GM12878 (cell line): ENCODE results near the gene KCNS3. TPM values are rescaled to one million over a fixed set of nuclear protein-coding genes. Genes with fewer than 3 reads are reported as not detected.

ENCODE experiments used
- ATAC-seq: fragments of 200-7000 bp; cut with Tn5 transposase; 3 replicates; pipeline ENCODE4 v1.9.1; 2020; ENCODE audit warnings: mild to moderate bottlenecking, moderate library complexity
- BruUV-seq: library from RNA; stranded (reverse); fragments of 400-500 nt; replicated peaks from 2 replicates; lab custom pipeline; 2021; lab: Mats Ljungman, UMichigan
- CTCF ChIA-PET: fragments of 300-600 bp; sonication (Branson Sonifier 250); formaldehyde crosslinking; extraction: SDS; loops from one replicate; lab custom pipeline; 2021; ENCODE audit warnings: inconsistent platforms; lab: Yijun Ruan, JAX
- POLR2A ChIA-PET: fragments of 350-600 bp; formaldehyde crosslinking; extraction: SDS; loops from one replicate; lab custom pipeline; 2021; ENCODE audit warnings: inconsistent platforms; lab: Charles Lee
- RAD21 ChIA-PET: fragments of 300-600 bp; sonication (Branson Sonifier 250); formaldehyde crosslinking; loops from one replicate; lab custom pipeline; 2023; ENCODE audit warnings: antibody characterized with exemption; ENCODE audit not compliant: unreplicated experiment; lab: Charles Lee
- SMC1A ChIA-PET: fragments of 300-600 bp; sonication (Branson Sonifier 250); formaldehyde crosslinking; loops from one replicate; lab custom pipeline; 2023; ENCODE audit not compliant: unreplicated experiment, uncharacterized antibody; lab: Charles Lee
- DNase-seq: peaks from one replicate; pipeline ENCODE4 v3.0.0-alpha.2; 2011; ENCODE audit warnings: low read depth, low spot score
- FAIRE-seq: peaks from 3 replicates; lab custom pipeline; 2011; peaks lifted over from hg19 to GRCh38; lab: Jason Lieb, UNC
- H2AFZ ChIP-seq: 2 replicates; pipeline ENCODE4 v1.6.0; 2011; ENCODE audit warnings: low read depth, low read length, control low read depth; ENCODE audit not compliant: control insufficient read depth
- H3K27ac ChIP-seq: 2 replicates; pipeline ENCODE4 v1.5.1; 2011; ENCODE audit warnings: control low read depth; ENCODE audit not compliant: control insufficient read depth, insufficient read depth
- H3K27me3 ChIP-seq, 2 experiments: replicated peaks in 1 of 2; 2 replicates each; pipeline versions ENCODE4 v1.6.0 to v1.6.1; 2011; ENCODE audit warnings: low read length in 1 of 2; ENCODE audit not compliant: control insufficient read depth in 2 of 2, insufficient read depth in 2 of 2
- H3K36me3 ChIP-seq, 2 experiments: 2 replicates each; pipeline ENCODE4 v1.5.1; 2011; ENCODE audit warnings: low read length in 1 of 2; ENCODE audit not compliant: control insufficient read depth in 2 of 2, insufficient read depth in 2 of 2
- H3K4me1 ChIP-seq: 2 replicates; pipeline ENCODE4 v1.6.1; 2011; ENCODE audit warnings: mild to moderate bottlenecking, low read length, moderate library complexity, mixed read lengths; ENCODE audit not compliant: control insufficient read depth, insufficient read depth
- H3K4me2 ChIP-seq: 2 replicates; pipeline ENCODE4 v1.6.0; 2011; ENCODE audit warnings: control low read depth; ENCODE audit not compliant: control insufficient read depth, insufficient read depth
- H3K4me3 ChIP-seq: fragments of 200-600 bp; sonication (generic); 2 replicates; pipeline ENCODE4 v1.5.1; 2016
- H3K79me2 ChIP-seq: 2 replicates; pipeline ENCODE4 v1.6.0; 2011; ENCODE audit warnings: low read length; ENCODE audit not compliant: control insufficient read depth, insufficient read depth
- H3K9ac ChIP-seq: 2 replicates; pipeline ENCODE4 v1.8.0; 2011; ENCODE audit warnings: low read length, control low read depth, mixed read lengths; ENCODE audit not compliant: control insufficient read depth, insufficient read depth
- H3K9me3 ChIP-seq: replicated peaks from 3 replicates; pipeline ENCODE4 v1.5.1; 2011; ENCODE audit warnings: mild to moderate bottlenecking, low read length; ENCODE audit not compliant: control insufficient read depth, insufficient read depth
- H4K20me1 ChIP-seq: 2 replicates; pipeline ENCODE4 v1.6.0; 2011; ENCODE audit not compliant: control insufficient read depth, insufficient read depth
- CHD4 ChIP-seq: fragments of 200-600 bp; sonication (generic); IDR thresholded peaks from 2 replicates; pipeline ENCODE4 v1.6.1; 2016; ENCODE audit warnings: mild to moderate bottlenecking
- EGR1 ChIP-seq, 2 experiments: IDR thresholded peaks; 1 replicate in 1 of 2; 2 replicates in 1 of 2; pipeline ENCODE4 v1.6.1; 2011 to 2012; ENCODE audit warnings: low read depth in 2 of 2, low read length in 2 of 2, borderline replicate concordance in 1 of 2, mild to moderate bottlenecking in 1 of 2, moderate library complexity in 1 of 2
- ESRRA ChIP-seq: IDR thresholded peaks from 2 replicates; pipeline ENCODE4 v1.6.1; 2012; ENCODE audit warnings: mild to moderate bottlenecking, low read length, improper control_type of control experiment
- EZH2 ChIP-seq: IDR thresholded peaks from 2 replicates; pipeline ENCODE4 v1.6.1; 2012; ENCODE audit warnings: low read depth, mild to moderate bottlenecking, control low read depth, inconsistent platforms, low read length, borderline replicate concordance; ENCODE audit not compliant: control insufficient read depth
- HCFC1 ChIP-seq: fragments of 150-350 bp; IDR thresholded peaks from 2 replicates; pipeline ENCODE4 v1.6.1; 2014; ENCODE audit warnings: low read length
- LARP7 ChIP-seq: fragments of 450-650 bp; IDR thresholded peaks from 2 replicates; pipeline ENCODE4 v1.6.1; 2017; ENCODE audit warnings: mild to moderate bottlenecking
- NR2C2 ChIP-seq: IDR thresholded peaks from 2 replicates; pipeline ENCODE4 v1.6.1; 2011; ENCODE audit warnings: borderline replicate concordance, low read depth; ENCODE audit not compliant: control insufficient read depth, insufficient read length
- RFX5 ChIP-seq: IDR thresholded peaks from 2 replicates; pipeline ENCODE4 v1.6.1; 2011; ENCODE audit warnings: low read depth, low read length, improper control_type of control experiment
- SIX5 ChIP-seq: IDR thresholded peaks from 2 replicates; pipeline ENCODE4 v1.6.1; 2011; ENCODE audit warnings: mild to moderate bottlenecking, low read depth, low read length, moderate library complexity; ENCODE audit not compliant: severe bottlenecking
- ZNF622 ChIP-seq: fragments of 450-650 bp; IDR thresholded peaks from 2 replicates; pipeline ENCODE4 v1.6.1; 2017; ENCODE audit warnings: mild to moderate bottlenecking, inconsistent platforms
- ZZZ3 ChIP-seq: IDR thresholded peaks from 2 replicates; pipeline ENCODE4 v1.6.1; 2011; ENCODE audit warnings: low read depth; ENCODE audit not compliant: control insufficient read depth, insufficient read length
- WGBS: methylation state at CpG from one replicate; pipeline ENCODE4 v1.1.6; 2016; ENCODE audit warnings: low lambda C conversion rate; ENCODE audit not compliant: insufficient replicate concordance, insufficient coverage; ENCODE audit errors: missing lambda C conversion rate; 5-methylcytosine and 5-hydroxymethylcytosine counted together
- in situ Hi-C: fragments of 300-500 bp; cut with MboI; formaldehyde crosslinking; loops from 9 replicates; pipeline ENCODE4 v1.14.3; 2018; ENCODE audit warnings: mixed read lengths
- intact Hi-C: fragments of 100-400 bp; cut with micrococcal nuclease; formaldehyde crosslinking; loops from one replicate; pipeline ENCODE4 v1.14.2; 2022; ENCODE audit not compliant: unreplicated experiment
- polyA plus RNA-seq, 11 experiments: library from polyadenylated mRNA; depleted of rRNA in 4 of 11; unstranded in 6 of 11; stranded (reverse) in 5 of 11; fragments of >200 nt; fragmentation: Nextera tagmentation in 4 of 11; fragmentation: Illumina TruSeq in 1 of 11; extraction: Ambion mirVana in 4 of 11; extraction: Trizol in 1 of 11; gene quantifications; 1 replicate in 1 of 11; 2 replicates in 10 of 11; pipeline versions ENCODE4 v1.2.1 to v1.2.3, GENCODE V29; 2011 to 2016; ENCODE audit warnings: inconsistent platforms in 2 of 11, missing spikeins in 2 of 11, low read depth in 1 of 11
- total RNA-seq, 4 experiments: library from RNA; depleted of rRNA in 3 of 4; stranded (reverse); fragments of >200 nt in 3 of 4; fragmentation: Illumina TruSeq in 1 of 4; extraction: Trizol in 1 of 4; gene quantifications; 2 replicates each; pipeline versions ENCODE4 v1.2.1 to v1.2.3, GENCODE V29; 2013 to 2021
- TF ChIP-seq, protein P1 (sequence below): fragments of 450-650 bp; IDR thresholded peaks from 2 replicates; pipeline ENCODE4 v1.6.1; 2016; ENCODE audit warnings: mild to moderate bottlenecking, moderate library complexity, borderline replicate concordance
- TF ChIP-seq, protein P2 (sequence below): IDR thresholded peaks from 2 replicates; pipeline ENCODE4 v1.6.1; 2012; ENCODE audit warnings: low read depth, low read length, improper control_type of control experiment
- TF ChIP-seq, protein P3 (sequence below): fragments of 450-650 bp; IDR thresholded peaks from 2 replicates; pipeline ENCODE4 v1.6.1; 2017; ENCODE audit warnings: low read depth, mild to moderate bottlenecking, moderate library complexity
- TF ChIP-seq, protein P4 (sequence below): IDR thresholded peaks from 2 replicates; pipeline ENCODE4 v1.6.1; 2011; ENCODE audit warnings: low read depth, low read length, improper control_type of control experiment, borderline replicate concordance

KCNS3 gene
- total and polyA plus RNA-seq, 10 of the 15 experiments (the other 5 are each of a cell fraction or from before 2014, with no cell fraction given) = not detected

DNA sequence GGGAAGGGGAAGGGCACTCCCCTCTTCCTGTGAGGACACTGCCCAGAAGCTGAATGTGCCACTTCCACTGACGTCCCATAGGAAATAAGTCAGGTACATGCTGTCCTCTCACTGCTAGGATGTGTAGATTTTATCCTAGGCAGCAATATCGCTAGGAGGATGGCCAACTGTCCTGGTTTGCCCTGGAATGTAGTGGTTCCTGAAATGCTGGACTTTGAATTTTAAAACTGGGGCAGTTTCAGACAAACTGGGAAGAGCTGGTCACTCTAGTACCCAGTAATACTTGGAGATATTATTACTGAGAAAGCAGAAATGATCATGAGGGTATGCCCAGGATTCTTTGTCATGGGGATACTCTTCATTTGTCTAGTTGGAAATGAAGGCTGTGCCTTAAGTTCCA, 5.4 kb upstream of the KCNS3 start:
- FAIRE-seq (no peak), ATAC-seq (no peak), DNase-seq (no peak)
- Histone ChIP-seq H3K27ac (no peak overlapping the region), H3K4me1 (no peaks in the 10 kb centered on the region; the same call in 1 of the 2 replicates), H3K79me2 (no peaks in the 10 kb centered on the region), H3K4me3 (no peak overlapping the region), H3K9ac (no peak overlapping the region), H3K36me3 (no peaks in the 10 kb centered on the region), H2AFZ (no peak overlapping the region), H4K20me1 (no peaks in the 10 kb centered on the region), H3K27me3 (peaks cover 7 to 9% of the 10 kb centered on the region in 2 experiments), H3K9me3 (no peaks in the 10 kb centered on the region), H3K4me2 (no peak overlapping the region)
- no TSS peak for BruUV-seq
- 6% methylated on average over 2 of the region's 2 CpGs for WGBS
- POLR2A ChIA-PET = no interaction called here
- intact Hi-C loops = no loop called here
- in situ Hi-C loops = no loop called here
- CTCF ChIA-PET = no interaction called here
- SMC1A ChIA-PET = no interaction called here
- RAD21 ChIA-PET = no interaction called here
- TF ChIP-seq LARP7 = no peak
- TF ChIP-seq, protein P1, sequence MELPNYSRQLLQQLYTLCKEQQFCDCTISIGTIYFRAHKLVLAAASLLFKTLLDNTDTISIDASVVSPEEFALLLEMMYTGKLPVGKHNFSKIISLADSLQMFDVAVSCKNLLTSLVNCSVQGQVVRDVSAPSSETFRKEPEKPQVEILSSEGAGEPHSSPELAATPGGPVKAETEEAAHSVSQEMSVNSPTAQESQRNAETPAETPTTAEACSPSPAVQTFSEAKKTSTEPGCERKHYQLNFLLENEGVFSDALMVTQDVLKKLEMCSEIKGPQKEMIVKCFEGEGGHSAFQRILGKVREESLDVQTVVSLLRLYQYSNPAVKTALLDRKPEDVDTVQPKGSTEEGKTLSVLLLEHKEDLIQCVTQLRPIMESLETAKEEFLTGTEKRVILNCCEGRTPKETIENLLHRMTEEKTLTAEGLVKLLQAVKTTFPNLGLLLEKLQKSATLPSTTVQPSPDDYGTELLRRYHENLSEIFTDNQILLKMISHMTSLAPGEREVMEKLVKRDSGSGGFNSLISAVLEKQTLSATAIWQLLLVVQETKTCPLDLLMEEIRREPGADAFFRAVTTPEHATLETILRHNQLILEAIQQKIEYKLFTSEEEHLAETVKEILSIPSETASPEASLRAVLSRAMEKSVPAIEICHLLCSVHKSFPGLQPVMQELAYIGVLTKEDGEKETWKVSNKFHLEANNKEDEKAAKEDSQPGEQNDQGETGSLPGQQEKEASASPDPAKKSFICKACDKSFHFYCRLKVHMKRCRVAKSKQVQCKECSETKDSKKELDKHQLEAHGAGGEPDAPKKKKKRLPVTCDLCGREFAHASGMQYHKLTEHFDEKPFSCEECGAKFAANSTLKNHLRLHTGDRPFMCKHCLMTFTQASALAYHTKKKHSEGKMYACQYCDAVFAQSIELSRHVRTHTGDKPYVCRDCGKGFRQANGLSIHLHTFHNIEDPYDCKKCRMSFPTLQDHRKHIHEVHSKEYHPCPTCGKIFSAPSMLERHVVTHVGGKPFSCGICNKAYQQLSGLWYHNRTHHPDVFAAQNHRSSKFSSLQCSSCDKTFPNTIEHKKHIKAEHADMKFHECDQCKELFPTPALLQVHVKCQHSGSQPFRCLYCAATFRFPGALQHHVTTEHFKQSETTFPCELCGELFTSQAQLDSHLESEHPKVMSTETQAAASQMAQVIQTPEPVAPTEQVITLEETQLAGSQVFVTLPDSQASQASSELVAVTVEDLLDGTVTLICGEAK = no peak
- TF ChIP-seq EGR1 (IDR thresholded peaks at IDR 0.05; ENCODE audit: borderline replicate concordance in 1 of 2, low read depth in 2 of 2, low read length in 2 of 2) = no peak
- TF ChIP-seq NR2C2 = no peak
- TF ChIP-seq, protein P2, sequence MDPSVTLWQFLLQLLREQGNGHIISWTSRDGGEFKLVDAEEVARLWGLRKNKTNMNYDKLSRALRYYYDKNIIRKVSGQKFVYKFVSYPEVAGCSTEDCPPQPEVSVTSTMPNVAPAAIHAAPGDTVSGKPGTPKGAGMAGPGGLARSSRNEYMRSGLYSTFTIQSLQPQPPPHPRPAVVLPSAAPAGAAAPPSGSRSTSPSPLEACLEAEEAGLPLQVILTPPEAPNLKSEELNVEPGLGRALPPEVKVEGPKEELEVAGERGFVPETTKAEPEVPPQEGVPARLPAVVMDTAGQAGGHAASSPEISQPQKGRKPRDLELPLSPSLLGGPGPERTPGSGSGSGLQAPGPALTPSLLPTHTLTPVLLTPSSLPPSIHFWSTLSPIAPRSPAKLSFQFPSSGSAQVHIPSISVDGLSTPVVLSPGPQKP = no peak
- TF ChIP-seq ZZZ3 = no peak
- TF ChIP-seq, protein P3, sequence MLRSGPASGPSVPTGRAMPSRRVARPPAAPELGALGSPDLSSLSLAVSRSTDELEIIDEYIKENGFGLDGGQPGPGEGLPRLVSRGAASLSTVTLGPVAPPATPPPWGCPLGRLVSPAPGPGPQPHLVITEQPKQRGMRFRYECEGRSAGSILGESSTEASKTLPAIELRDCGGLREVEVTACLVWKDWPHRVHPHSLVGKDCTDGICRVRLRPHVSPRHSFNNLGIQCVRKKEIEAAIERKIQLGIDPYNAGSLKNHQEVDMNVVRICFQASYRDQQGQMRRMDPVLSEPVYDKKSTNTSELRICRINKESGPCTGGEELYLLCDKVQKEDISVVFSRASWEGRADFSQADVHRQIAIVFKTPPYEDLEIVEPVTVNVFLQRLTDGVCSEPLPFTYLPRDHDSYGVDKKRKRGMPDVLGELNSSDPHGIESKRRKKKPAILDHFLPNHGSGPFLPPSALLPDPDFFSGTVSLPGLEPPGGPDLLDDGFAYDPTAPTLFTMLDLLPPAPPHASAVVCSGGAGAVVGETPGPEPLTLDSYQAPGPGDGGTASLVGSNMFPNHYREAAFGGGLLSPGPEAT = no peak
- TF ChIP-seq, protein P4, sequence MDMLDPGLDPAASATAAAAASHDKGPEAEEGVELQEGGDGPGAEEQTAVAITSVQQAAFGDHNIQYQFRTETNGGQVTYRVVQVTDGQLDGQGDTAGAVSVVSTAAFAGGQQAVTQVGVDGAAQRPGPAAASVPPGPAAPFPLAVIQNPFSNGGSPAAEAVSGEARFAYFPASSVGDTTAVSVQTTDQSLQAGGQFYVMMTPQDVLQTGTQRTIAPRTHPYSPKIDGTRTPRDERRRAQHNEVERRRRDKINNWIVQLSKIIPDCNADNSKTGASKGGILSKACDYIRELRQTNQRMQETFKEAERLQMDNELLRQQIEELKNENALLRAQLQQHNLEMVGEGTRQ = no peak
- no peak for TF ChIP-seq ZNF622
- TF ChIP-seq CHD4 = no peak
- TF ChIP-seq HCFC1 = no peak
- no peak for TF ChIP-seq ESRRA
- no peak for TF ChIP-seq EZH2
- no peak for TF ChIP-seq RFX5
- no peak for TF ChIP-seq SIX5
